Measurements from ENCODE around the gene HNRNPF.

DNA sequence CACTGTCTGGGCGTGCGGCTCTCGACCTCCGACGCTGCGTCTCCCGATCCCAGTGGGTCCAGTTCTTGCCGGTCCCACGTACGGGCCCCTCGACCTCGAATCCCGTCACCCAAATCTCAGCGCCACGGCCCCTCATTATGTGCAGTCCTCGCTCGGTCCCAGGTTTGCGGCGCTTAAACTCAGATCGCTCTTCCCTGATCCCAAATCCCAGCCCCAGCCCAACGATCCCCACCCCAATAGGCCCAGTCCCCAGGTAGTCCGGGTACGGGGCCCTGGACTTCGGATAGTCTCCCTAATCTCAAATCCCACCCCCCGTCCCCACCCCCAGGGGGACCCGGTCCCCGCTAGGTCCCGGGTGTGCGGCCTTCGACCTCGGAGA is 666 bp downstream of the HNRNPF start:
- TF ChIP-seq, protein P1, sequence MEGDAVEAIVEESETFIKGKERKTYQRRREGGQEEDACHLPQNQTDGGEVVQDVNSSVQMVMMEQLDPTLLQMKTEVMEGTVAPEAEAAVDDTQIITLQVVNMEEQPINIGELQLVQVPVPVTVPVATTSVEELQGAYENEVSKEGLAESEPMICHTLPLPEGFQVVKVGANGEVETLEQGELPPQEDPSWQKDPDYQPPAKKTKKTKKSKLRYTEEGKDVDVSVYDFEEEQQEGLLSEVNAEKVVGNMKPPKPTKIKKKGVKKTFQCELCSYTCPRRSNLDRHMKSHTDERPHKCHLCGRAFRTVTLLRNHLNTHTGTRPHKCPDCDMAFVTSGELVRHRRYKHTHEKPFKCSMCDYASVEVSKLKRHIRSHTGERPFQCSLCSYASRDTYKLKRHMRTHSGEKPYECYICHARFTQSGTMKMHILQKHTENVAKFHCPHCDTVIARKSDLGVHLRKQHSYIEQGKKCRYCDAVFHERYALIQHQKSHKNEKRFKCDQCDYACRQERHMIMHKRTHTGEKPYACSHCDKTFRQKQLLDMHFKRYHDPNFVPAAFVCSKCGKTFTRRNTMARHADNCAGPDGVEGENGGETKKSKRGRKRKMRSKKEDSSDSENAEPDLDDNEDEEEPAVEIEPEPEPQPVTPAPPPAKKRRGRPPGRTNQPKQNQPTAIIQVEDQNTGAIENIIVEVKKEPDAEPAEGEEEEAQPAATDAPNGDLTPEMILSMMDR (IDR thresholded peaks at IDR 0.05), result no peak
- no peak for TF ChIP-seq POLR2A (IDR thresholded peaks at IDR 0.05)
